C4-2B (cell line): Measurements from ENCODE around the gene NCEH1.

Source experiments
- ZFX ChIP-seq: fragments of 450-650 bp; IDR thresholded peaks from 2 replicates; pipeline ENCODE4 v1.6.1; 2017
- TF ChIP-seq, protein P1 (sequence below): fragments of 450-650 bp; conservative IDR thresholded peaks from 2 replicates; pipeline ENCODE4 v1.5.1; 2017; ENCODE audit warnings: mild to moderate bottlenecking

GRCh38 chr3:172702256-172702655, 8.6 kb downstream of the NCEH1 start:
- TF ChIP-seq, protein P1, sequence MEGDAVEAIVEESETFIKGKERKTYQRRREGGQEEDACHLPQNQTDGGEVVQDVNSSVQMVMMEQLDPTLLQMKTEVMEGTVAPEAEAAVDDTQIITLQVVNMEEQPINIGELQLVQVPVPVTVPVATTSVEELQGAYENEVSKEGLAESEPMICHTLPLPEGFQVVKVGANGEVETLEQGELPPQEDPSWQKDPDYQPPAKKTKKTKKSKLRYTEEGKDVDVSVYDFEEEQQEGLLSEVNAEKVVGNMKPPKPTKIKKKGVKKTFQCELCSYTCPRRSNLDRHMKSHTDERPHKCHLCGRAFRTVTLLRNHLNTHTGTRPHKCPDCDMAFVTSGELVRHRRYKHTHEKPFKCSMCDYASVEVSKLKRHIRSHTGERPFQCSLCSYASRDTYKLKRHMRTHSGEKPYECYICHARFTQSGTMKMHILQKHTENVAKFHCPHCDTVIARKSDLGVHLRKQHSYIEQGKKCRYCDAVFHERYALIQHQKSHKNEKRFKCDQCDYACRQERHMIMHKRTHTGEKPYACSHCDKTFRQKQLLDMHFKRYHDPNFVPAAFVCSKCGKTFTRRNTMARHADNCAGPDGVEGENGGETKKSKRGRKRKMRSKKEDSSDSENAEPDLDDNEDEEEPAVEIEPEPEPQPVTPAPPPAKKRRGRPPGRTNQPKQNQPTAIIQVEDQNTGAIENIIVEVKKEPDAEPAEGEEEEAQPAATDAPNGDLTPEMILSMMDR: no peak
- TF ChIP-seq ZFX: no peak
